ENCODE data around the gene GRIA4.

Gene GRIA4

DNA sequence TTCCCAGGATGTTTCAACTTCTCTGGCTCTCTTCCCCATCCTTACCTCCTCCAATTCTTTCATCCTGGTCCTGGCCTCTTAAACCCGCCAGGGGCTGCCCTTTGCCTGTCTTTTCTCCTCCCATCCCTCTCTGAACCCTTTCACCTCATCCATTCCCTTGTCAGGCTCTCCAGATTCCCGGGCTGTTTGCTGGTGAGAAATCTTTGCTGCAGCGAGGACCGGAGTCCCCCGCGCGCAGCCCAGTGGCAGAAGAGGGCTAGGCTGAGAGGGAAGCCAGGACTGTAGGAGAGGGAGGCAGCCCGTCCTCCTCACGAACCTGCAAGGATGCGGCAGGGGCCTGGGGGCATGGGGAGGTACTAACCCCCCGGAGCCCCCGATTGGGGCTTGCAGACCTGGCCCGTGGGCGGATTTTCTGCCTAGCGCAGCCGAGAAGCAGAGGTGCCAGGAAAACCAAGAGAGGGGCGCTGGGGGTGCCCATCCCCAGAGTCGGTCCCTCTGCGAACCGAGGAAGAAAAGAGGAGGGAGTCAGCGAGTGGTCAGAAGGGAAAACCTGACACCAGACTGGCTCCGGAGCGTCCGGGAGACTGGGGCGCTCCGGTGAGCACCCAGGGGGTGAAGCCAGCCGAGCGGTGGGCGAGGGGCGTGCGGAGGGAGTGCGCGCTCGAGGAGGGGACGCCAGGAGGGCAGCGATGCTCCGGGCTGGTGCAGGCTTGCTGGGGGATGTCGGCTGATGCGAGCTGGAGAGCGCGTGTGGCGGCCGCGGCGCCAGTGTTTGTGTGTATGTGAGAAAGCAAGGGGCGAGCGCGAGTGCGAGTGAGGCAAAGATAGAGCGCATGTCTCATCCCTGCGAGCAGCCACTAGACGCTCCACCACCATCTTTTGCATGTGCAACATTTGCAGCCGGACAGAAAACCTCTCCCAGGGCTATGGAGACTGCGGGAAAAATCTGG, at the start of gene GRIA4:
GRIA4 (plus strand) TSS at position 242 of the 950 bp plus-strand sequence. CDS start 925 bp downstream, outside the sequence.
- Histone ChIP-seq H3K4me3 (ENCODE audit: low read length) (peak within 1 kb of the TSS; percentile 14), H3K27me3 (ENCODE audit: control insufficient read depth, insufficient read depth, low read length) (peaks cover 27% of the 10 kb centered on the region), H3K36me3 (ENCODE audit: control insufficient read depth, insufficient read depth, low read length) (no peaks in the 10 kb centered on the region), H3K9ac (ENCODE audit: low read length) (peak within 1 kb of the TSS; percentile 28), H3K9me3 (ENCODE audit: control insufficient read depth, low read length) (no peaks in the 10 kb centered on the region), H3K4me1 (ENCODE audit: control insufficient read depth, insufficient read depth, low read length) (no peaks in the 10 kb centered on the region)

DNA sequence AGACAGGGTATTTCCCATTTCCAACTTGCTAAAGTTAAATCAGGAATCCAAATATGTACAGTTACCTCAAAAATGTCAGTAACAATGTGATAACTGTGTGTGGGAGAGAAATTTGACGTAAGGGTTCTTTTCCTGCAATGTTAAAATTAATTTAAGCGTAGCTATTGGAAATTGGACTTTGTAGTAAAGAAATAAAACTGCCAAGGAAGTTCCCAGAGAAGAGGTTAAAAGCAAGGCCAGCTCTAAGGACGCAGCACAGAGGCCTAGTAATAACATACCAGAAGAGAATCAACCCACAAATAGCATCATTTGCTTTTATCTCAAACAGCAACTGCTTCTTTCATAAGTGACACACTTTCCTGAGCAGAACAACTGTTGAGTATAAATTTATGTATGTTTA, 36.8 kb upstream of the GRIA4 start:
- no peaks in the 10 kb centered on the region for H3K27me3 ChIP-seq (ENCODE audit: control insufficient read depth, insufficient read depth, low read length)
- H3K4me1 ChIP-seq (ENCODE audit: control insufficient read depth, insufficient read depth, low read length): no peaks in the 10 kb centered on the region
- no peaks in the 10 kb centered on the region for H3K9me3 ChIP-seq (ENCODE audit: control insufficient read depth, low read length)
- H3K4me3 ChIP-seq (ENCODE audit: low read length): no peak overlapping the region
- H3K9ac ChIP-seq (ENCODE audit: low read length): no peak overlapping the region
- no peaks in the 10 kb centered on the region for H3K36me3 ChIP-seq (ENCODE audit: control insufficient read depth, insufficient read depth, low read length)

DNA sequence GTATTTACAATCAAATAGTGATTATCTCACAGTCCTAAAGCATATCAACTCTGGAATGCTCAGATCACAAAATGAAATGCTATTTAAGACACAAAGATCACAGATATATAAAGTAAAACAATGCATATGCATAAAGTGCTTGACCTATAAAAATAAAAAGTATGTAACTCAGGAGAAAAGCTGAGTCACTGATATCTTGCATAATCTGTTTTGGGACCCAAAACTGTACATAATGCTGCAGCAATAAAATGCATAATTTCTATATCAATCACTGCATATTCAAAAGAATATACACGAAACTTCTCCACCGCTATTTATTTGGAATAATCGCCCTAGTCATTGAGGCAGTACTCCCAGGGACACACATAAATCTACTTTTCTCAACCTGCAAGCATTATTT, 34.9 kb upstream of the GRIA4 start:
- H3K4me3 ChIP-seq (ENCODE audit: low read length): no peak overlapping the region

DNA sequence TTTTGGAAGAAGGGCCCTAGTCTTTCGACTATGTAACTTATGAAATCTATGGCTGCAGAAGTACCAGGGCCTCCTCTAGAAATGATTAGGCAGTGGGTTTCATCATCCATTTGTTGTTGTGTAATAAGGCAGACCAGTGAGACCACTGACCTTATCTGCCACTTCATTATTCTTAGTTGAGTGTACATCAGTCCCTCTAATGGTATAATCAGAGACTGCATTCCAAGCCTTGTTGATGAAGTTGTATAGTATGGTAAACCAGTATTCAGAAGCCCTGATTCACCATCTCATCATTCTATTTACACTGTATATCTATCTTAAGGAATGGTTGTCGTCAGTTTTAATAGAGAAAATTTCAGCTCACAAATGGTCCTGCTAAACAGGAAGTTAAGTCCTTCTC, 32.2 kb upstream of the GRIA4 start:
- Histone ChIP-seq H3K9ac (ENCODE audit: low read length) (no peak overlapping the region), H3K27me3 (ENCODE audit: control insufficient read depth, insufficient read depth, low read length) (no peaks in the 10 kb centered on the region)

More for the DNA sequence above, 34.9 kb upstream of the GRIA4 start:
- no peaks in the 10 kb centered on the region for H3K36me3 ChIP-seq (ENCODE audit: control insufficient read depth, insufficient read depth, low read length)
- no peaks in the 10 kb centered on the region for H3K9me3 ChIP-seq (ENCODE audit: control insufficient read depth, low read length)
- H3K27me3 ChIP-seq (ENCODE audit: control insufficient read depth, insufficient read depth, low read length): no peaks in the 10 kb centered on the region
- H3K4me1 ChIP-seq (ENCODE audit: control insufficient read depth, insufficient read depth, low read length): no peaks in the 10 kb centered on the region
- H3K9ac ChIP-seq (ENCODE audit: low read length): no peak overlapping the region

DNA sequence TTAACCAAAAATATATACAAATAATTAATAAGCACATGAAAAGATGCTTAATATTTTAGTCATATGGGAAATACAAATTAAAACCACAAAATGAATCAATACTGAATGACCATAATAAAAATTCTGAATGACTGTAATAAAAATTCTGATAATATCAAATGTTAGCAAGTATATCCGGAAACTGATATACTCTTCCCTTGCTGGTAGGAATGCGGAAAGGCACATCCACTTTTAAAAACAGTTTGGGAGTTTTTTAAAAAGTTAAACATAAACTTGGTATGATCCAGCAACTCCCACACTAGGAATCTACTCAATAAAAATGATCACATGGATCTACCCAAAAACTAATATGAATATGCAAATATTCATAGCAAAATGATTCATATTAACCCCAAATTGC, 30.8 kb upstream of the GRIA4 start:
- Histone ChIP-seq H3K4me3 (ENCODE audit: low read length) (no peak overlapping the region), H3K27me3 (ENCODE audit: control insufficient read depth, insufficient read depth, low read length) (no peaks in the 10 kb centered on the region), H3K9ac (ENCODE audit: low read length) (no peak overlapping the region), H3K4me1 (ENCODE audit: control insufficient read depth, insufficient read depth, low read length) (no peaks in the 10 kb centered on the region), H3K36me3 (ENCODE audit: control insufficient read depth, insufficient read depth, low read length) (no peaks in the 10 kb centered on the region), H3K9me3 (ENCODE audit: control insufficient read depth, low read length) (no peaks in the 10 kb centered on the region)

More for the DNA sequence above, 32.2 kb upstream of the GRIA4 start:
- Histone ChIP-seq H3K4me3 (ENCODE audit: low read length) (no peak overlapping the region), H3K36me3 (ENCODE audit: control insufficient read depth, insufficient read depth, low read length) (no peaks in the 10 kb centered on the region), H3K4me1 (ENCODE audit: control insufficient read depth, insufficient read depth, low read length) (no peaks in the 10 kb centered on the region), H3K9me3 (ENCODE audit: control insufficient read depth, low read length) (no peaks in the 10 kb centered on the region)

DNA sequence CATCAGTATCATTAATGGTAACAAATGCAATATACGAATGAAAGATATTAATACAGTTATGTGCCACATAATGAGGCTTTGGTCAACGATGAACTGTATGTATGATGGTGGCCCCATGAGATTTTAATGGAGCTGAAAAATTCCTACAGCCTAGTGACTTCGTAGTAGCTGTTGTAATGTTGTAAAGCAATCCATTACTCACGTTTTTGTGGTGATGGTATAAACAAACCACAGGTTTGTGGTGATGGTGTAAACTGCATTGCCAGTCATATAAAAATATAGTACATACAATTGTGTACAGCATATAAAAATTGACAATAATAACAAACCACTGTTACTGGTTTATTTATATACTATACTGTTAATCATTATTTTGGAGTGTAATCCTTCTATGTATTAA, 27.4 kb upstream of the GRIA4 start:
- Histone ChIP-seq H3K36me3 (ENCODE audit: control insufficient read depth, insufficient read depth, low read length) (no peaks in the 10 kb centered on the region), H3K4me1 (ENCODE audit: control insufficient read depth, insufficient read depth, low read length) (no peaks in the 10 kb centered on the region), H3K27me3 (ENCODE audit: control insufficient read depth, insufficient read depth, low read length) (no peaks in the 10 kb centered on the region), H3K9ac (ENCODE audit: low read length) (no peak overlapping the region), H3K9me3 (ENCODE audit: control insufficient read depth, low read length) (no peaks in the 10 kb centered on the region), H3K4me3 (ENCODE audit: low read length) (no peak overlapping the region)

DNA sequence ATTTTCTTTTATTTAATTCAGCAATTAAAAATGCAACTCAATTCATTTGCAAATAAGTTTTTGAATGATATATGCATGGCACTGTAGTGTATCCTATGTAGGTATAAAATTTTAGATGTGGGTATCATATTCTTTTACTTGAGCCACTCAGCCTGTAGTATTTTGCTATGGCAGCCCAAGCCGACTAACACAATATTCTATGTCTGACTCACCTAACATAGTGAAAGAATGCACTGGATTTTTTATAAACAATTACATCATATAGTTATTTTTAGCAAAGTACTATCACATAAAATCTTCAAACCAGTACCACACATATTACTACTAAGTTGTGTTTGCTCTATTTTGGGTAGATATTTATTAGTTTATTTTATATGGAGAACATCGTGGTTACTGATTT, 21.9 kb upstream of the GRIA4 start:
- Histone ChIP-seq H3K9me3 (ENCODE audit: control insufficient read depth, low read length) (no peaks in the 10 kb centered on the region), H3K36me3 (ENCODE audit: control insufficient read depth, insufficient read depth, low read length) (no peaks in the 10 kb centered on the region), H3K27me3 (ENCODE audit: control insufficient read depth, insufficient read depth, low read length) (no peaks in the 10 kb centered on the region), H3K4me3 (ENCODE audit: low read length) (no peak overlapping the region), H3K4me1 (ENCODE audit: control insufficient read depth, insufficient read depth, low read length) (no peaks in the 10 kb centered on the region), H3K9ac (ENCODE audit: low read length) (no peak overlapping the region)

DNA sequence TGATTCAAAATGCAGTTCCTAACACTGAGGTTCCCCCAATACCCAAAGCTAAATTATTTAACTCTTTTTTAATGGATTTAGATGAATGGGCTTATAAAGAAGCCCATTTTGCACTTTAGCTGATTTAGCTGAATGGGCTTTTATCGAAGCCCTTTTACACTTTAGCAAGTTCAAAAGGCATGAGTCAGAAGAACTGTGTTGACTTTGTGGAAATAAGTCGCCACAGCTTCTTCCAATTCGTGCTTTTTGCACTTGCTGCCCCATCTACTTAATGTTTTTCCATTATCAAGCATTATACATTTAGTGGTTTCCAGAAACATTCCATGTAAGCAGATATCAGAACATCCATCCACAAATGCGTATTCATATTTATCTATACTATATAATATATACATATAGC, 20.5 kb upstream of the GRIA4 start:
- no peaks in the 10 kb centered on the region for H3K27me3 ChIP-seq (ENCODE audit: control insufficient read depth, insufficient read depth, low read length)
- no peaks in the 10 kb centered on the region for H3K36me3 ChIP-seq (ENCODE audit: control insufficient read depth, insufficient read depth, low read length)
- no peaks in the 10 kb centered on the region for H3K9me3 ChIP-seq (ENCODE audit: control insufficient read depth, low read length)
- no peak overlapping the region for H3K9ac ChIP-seq (ENCODE audit: low read length)
- H3K4me3 ChIP-seq (ENCODE audit: low read length): no peak overlapping the region
- no peaks in the 10 kb centered on the region for H3K4me1 ChIP-seq (ENCODE audit: control insufficient read depth, insufficient read depth, low read length)

DNA sequence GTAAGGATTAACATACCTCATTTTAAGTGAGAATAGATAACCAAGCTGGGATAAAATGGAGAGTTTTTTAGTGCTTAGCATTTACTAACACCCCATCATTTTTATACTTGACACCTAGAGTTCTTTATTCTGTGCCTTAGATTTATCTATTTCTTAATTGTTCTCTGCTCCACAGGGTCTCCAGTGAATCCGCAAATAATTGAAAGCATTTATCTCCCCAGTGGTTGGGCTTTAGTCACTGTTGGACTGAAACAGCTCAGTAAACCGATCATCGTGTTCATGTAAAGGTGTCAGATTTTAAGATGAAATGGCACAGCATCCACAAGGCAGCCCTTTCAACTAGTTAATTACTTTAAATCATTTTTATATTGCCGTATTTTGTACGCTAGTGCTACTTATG, 17.8 kb upstream of the GRIA4 start:
- Histone ChIP-seq H3K9ac (ENCODE audit: low read length) (no peak overlapping the region), H3K4me3 (ENCODE audit: low read length) (no peak overlapping the region), H3K27me3 (ENCODE audit: control insufficient read depth, insufficient read depth, low read length) (no peaks in the 10 kb centered on the region), H3K36me3 (ENCODE audit: control insufficient read depth, insufficient read depth, low read length) (no peaks in the 10 kb centered on the region), H3K4me1 (ENCODE audit: control insufficient read depth, insufficient read depth, low read length) (no peaks in the 10 kb centered on the region), H3K9me3 (ENCODE audit: control insufficient read depth, low read length) (no peaks in the 10 kb centered on the region)

DNA sequence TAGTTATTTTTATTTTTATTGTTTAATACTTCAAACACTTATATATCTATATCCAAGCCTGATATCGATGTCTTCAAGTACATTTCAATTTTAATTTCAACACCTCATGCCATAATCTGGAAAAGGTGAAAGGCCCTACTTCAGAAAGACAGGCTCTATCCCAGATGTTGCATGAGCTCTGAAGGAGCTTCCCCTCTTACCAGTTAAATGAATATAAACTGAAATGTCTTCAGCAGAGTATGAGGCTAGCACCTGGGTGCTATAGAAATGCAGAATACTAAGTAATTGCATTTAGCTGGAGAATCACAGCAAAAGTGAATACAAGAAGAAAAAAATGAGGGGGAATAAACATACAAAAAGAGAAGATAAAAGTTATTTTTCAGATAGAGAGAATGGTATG, 11.5 kb upstream of the GRIA4 start:
- Histone ChIP-seq H3K9ac (ENCODE audit: low read length) (no peak overlapping the region), H3K27me3 (ENCODE audit: control insufficient read depth, insufficient read depth, low read length) (no peaks in the 10 kb centered on the region), H3K36me3 (ENCODE audit: control insufficient read depth, insufficient read depth, low read length) (no peaks in the 10 kb centered on the region), H3K4me1 (ENCODE audit: control insufficient read depth, insufficient read depth, low read length) (no peaks in the 10 kb centered on the region), H3K4me3 (ENCODE audit: low read length) (no peak overlapping the region), H3K9me3 (ENCODE audit: control insufficient read depth, low read length) (no peaks in the 10 kb centered on the region)

DNA sequence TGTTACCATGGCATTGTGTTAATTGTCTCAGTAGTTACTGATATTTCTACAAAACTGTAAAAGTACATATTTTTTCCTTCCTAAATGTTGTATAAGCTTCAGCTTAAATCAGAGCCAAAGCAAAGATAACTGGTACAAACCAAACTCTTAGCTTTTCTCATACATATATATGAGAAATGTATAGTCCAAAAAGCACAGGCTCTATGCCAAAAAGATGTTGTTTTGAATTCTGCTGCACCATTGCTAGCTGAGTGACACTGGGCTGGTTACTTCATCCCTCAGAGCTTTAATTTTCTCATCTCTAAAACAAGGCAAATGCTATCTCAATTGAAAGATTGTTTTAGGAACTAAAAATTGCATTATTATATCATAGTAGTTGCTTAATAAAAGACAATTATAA, 6.7 kb upstream of the GRIA4 start:
- no peaks in the 10 kb centered on the region for H3K4me1 ChIP-seq (ENCODE audit: control insufficient read depth, insufficient read depth, low read length)
- no peaks in the 10 kb centered on the region for H3K27me3 ChIP-seq (ENCODE audit: control insufficient read depth, insufficient read depth, low read length)
- no peaks in the 10 kb centered on the region for H3K36me3 ChIP-seq (ENCODE audit: control insufficient read depth, insufficient read depth, low read length)
- H3K9me3 ChIP-seq (ENCODE audit: control insufficient read depth, low read length): no peaks in the 10 kb centered on the region
- no peak overlapping the region for H3K4me3 ChIP-seq (ENCODE audit: low read length)
- no peak overlapping the region for H3K9ac ChIP-seq (ENCODE audit: low read length)

DNA sequence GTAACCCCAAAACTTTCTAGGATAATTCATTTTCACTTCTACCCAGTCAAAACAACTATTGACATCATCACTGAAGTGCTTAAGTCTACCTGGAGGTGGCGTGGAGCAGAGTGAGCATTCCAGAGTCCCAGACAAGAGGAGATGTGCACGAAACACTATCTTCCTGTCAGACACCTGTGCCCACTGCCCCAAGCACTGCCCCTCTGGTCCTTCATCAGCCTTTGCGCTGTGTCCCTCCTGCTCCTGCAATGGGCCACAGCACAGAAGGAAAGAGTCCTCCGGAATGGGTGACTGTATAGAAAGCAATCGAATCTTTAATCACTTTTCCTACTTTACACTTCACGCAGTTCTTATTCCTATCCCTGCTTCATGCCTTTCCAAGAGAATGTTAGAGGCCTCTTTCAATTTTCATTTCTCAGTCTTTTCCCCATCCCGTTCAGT, 512 bp upstream of the GRIA4 start:
- Histone ChIP-seq H3K27me3 (ENCODE audit: control insufficient read depth, insufficient read depth, low read length) (peaks cover 27% of the 10 kb centered on the region), H3K9ac (ENCODE audit: low read length) (no peak overlapping the region), H3K4me3 (ENCODE audit: low read length) (no peak overlapping the region), H3K4me1 (ENCODE audit: control insufficient read depth, insufficient read depth, low read length) (no peaks in the 10 kb centered on the region), H3K36me3 (ENCODE audit: control insufficient read depth, insufficient read depth, low read length) (no peaks in the 10 kb centered on the region), H3K9me3 (ENCODE audit: control insufficient read depth, low read length) (no peaks in the 10 kb centered on the region)

Data from mucosa of stomach (tissue), 1 donor.